ENCODE measurements around the gene CCDC167. TPM values are rescaled to one million over a fixed set of nuclear protein-coding genes. Genes with fewer than 3 reads are reported as not detected.

The CCDC167 gene
- total RNA-seq, 1 experiment from 2014 or later: 53.5 TPM

DNA sequence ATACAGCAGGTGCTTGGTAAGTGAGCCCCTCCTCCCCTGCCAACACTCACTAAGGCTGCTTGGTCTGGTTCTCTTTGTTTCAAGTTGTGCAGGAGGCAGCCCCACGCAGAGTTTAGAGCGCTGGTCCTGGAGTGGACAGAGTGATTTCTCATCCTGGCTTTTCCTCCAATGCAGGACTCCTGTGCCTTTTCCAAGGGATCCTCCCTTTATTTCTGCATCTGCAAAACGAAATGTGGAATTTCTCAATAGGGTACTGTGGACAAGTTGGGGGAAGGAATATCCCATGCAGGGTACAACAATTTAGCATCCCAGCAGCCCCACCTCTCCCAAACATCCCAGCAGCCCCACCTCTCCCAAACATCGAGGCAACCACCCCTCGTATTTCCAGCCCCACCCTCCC is 30.6 kb upstream of the CCDC167 start:
- DNase-seq (ENCODE audit: low spot score): no peak

DNA sequence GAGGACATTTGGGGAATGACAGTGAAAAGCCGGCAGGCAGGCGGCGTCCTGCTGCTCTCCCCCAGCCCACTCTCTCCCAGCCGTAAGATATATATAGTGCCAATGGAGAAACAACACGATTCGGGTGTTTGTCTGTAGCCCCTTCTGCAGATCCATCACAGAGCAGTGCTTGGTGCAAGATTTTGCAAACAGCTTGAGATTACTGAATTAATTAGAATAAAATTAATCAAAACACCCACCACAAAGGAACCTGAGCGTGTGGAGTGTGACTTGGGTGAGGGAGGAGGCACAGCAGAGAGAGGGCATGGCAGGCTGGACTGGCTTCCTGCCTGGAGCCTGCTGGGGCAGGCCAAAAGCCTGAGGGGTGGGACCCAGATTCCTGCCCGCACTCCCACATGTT is 28.8 kb upstream of the CCDC167 start:
- DNase-seq (ENCODE audit: low spot score): no peak

DNA sequence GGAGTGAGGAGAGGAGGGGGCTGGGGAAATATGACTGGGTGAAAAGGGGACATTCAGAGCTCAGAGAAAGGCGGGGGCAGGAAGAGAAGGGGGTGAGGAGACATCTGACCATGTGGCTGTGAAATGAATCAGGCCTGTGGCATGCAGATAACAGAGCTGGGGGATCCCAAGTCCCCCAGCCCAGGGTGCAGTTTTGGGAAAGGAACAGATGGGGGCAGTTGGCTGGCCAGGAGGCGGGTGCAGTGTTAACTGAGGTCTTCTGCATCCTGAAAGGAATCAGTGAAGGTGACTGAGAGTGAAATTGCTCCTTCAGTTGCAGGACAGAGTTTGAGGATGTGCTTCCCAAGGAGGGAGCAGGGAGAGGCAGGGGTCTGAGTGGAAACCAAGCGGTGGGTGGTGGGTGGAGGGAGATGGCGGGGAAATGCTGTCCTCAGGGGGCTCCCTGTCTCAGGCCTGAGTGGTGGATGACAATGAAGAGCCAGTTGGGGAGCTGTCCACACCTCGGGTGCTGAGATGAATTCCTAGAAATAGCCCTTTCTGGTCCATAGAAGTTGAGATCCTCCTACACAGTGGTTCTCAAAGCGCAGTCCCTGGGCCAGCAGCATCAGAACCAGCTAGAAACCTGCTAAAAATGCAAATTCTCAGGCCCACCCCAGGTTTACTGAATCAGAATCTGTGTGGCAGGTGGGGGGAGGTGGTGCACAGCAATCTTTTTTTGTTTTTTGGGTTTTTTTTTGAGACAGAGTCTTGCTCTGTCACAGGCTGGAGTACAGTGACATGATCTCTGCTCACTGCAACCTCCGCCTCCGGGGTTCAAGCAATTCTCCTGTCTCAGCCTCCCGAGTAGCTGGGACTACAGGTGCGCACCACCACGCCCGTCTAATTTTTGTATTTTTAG is 26.0 kb upstream of the CCDC167 start:
- DNase-seq (ENCODE audit: low spot score): no peak

DNA sequence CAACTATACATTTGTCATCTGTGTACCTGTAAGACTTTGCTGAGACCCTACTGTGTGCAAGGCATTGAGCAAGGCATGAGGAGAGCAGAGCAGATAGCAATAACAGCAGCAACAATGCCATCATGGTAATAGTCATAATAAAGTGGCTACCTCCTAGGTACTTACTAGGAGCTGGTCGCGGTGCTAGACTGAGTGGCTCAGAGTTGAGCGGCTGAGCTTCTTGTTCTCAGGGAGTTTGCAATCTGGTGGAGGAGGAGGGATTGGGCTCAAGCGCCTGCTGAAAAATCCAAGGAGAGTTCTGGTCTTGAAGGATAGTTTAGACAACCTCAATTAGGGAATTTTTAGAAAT is 25.3 kb upstream of the CCDC167 start:
- no peak for DNase-seq (ENCODE audit: low spot score)

DNA sequence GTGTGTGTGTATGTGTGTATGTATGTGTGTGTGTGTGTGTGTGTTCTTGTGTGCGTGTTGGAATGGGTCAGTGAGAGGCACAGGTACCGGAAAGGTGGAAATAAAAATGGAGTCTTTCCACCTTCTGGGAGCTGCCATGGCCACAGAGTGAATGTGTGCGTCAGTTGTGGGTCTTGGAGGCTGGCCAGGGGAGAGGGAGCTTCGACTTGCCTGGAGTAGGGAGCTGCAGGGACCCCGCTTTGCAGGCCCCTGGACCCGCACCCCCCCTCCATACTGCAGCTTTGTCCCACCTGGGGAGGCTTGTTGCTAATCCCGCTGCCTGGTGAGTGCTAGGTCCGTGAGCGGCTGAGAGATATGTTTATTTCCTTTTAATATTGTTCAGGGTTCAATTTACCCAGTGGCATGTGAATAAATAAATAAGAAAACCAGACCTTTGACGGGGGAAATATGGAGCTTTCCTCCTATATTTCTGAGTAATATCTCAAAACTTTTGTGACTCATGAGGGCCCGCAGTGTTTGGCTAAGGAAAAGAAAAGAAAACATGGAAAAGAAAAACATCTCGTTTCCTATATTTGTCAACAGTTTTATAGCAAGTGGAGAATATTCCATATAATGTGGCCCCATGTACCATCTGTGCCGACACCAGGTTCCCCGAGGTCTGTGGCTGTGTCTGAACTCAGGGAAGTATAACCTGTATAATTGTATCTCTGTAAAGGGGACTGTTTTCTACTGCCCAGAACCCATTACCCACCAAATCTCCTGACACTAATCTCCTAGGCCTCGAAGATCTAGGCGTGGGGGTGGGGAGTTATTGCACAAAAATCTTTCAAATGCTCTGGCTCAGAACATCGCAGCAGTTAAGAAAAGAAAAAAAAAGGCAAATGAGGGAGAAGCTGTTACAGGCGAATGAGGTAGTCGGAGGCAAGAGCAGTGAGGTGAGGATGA is 24.6 kb upstream of the CCDC167 start:
- DNase-seq (ENCODE audit: low spot score): peak; percentile 64

DNA sequence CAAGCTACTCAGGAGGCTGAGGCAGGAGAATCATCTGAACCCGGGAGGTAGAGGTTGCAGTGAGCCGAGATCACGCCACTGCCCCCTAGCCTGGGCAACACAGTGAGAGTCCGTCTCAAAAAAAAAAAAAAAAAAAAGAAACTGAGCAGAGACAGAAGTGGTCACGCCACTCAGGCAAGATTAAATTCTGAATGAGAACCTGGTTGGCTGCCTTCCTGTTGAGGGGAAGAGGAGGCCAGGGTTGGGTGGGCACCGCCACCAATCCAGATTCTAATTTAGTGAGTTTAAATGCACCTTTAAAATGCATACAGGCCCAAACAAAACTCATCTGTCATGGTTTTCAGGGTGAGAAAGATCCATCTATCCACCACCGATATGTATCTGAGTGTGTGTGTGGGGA is 23.7 kb upstream of the CCDC167 start:
- no peak for DNase-seq (ENCODE audit: low spot score)

DNA sequence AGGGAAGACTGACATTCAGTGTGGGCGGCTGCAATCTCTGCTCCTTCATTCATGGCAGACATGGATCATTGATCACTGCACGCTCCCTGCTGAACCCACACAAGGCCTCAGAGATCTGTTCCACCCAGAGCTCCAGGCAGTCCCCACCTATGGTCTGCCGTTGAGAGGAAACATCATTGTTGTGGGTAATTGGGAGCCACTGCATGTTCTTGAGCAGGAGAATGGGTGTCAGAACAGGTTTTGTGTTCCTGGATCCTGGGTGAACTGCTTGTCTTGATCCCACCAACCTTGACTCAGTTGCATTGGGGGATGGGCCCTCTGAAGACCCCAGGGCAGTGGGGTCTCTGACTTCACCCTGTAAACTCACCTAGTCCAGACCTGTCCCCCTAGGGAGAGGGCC is 23.1 kb upstream of the CCDC167 start:
- no peak for DNase-seq (ENCODE audit: low spot score)

DNA sequence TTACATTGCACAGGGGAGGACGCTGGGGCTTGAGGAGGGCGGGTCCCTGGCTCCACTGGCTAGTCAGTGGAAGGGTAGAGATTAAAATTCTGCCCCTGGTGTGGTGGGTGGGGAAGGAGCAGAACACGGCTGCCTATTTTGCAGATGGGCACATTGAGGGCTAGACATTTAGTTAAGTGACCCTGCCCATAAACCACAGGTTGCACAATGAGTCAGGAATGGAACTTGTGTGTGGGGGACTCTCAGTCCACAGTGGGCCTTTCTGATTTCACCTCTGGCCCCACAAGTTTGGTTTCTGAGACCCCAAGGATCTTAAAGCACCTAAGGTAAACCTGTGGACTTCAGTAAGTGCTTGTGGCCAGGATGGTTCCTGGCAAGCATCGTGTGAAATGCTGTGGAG is 22.0 kb upstream of the CCDC167 start:
- no peak for DNase-seq (ENCODE audit: low spot score)

DNA sequence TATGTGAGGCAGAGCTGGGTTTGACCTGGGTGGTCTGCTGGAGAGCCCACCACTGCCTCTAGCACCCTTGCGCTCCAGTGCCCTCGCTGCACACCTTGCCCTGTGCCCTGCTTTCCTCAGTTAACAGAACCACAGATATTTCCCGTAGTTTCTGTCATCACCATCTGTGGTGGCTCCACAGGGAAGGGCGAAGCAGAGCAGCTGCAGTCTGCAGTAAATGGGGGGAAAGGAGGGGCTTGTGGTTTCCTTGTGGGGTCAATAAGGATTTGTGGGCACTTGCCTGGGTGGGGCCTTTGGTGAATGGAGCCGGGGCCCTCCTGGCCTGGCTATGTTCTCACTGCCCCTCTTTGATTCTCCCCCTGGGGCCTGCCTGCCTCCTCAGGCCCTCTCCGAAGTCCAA is 21.2 kb upstream of the CCDC167 start:
- DNase-seq (ENCODE audit: low spot score): no peak

DNA sequence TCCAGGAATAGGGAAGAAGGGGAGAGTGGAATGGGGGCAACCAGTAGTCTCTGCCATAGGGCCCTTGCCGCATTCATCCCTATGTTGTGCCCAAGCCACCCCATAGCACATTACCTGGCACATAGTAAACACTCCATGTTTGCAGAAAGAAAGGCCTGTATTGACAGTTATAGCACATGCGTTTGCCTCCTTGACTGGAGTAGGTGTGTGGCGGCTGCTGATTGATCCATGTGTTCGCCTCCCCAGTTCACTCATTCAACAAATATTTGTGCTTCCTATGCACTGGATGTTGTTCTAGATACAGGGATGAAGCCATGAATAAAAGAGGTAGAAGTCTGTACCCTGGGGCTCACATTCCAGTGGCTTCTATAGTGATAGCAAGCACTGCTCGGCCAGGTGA is 19.8 kb upstream of the CCDC167 start:
- DNase-seq (ENCODE audit: low spot score): no peak

DNA sequence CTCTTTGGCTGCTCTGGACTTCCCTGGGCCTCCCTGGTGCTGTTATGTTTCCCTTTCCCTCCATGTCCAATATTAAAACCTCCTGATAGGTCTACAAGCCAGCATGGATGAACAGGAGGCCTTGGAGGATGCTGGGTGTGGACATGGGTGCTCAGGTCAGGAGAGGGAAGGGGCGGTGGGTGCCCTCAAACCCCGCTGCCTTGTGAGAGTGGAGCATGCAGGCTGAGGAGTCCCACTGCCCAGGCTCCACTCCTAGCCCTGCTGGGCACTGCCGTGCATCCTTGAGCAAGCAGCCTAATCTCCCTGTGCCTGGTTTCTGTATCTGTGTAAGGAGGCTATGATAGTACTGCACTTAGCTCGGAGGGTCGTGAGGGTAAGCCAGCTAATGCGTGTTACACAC is 18.4 kb upstream of the CCDC167 start:
- no peak for DNase-seq (ENCODE audit: low spot score)

DNA sequence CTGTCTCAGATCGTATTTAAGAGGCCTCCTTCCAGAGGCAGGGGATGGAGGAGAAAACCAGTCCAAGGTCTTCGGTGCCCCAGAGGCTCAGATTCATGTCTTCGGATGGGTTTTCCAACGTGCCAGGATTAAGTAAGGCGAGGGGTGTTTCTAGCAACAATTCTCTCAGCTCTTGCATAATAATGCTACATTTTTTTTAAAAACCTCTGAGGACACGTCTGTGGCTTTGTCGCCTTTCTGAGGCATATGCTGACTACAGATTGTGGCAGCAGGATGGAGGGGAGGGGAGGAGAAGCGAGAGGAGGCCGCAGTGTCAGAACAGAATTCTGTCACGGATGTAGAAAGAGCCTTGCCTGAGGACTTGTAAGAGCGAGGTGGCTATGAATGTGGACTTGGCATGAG is 17.7 kb upstream of the CCDC167 start:
- DNase-seq (ENCODE audit: low spot score): peak; percentile 83

DNA sequence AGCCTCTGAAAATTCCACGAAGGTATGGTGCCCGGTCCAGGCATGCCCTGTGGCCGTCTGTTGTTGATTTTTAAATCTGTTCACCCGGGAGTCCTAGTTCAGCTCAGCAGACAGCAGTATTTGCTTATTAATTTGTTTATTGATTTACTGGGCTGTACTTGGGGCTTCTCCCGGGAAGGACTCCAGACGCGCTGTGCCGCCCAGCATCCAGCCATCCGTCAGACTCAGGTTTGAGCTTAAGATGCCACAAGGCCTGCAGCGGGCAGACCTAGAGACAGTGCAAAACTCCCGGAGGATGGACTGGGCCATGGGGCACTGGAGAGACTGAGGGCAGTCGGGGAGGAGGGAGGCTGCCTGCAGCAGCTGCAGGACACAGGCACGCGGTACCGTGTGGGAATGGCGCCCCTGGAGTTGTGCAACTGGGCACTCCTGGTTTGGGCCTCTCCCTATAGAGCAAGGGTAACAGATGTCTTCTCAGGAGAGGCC is 17.3 kb upstream of the CCDC167 start:
- DNase-seq (ENCODE audit: low spot score): peak; percentile 25

DNA sequence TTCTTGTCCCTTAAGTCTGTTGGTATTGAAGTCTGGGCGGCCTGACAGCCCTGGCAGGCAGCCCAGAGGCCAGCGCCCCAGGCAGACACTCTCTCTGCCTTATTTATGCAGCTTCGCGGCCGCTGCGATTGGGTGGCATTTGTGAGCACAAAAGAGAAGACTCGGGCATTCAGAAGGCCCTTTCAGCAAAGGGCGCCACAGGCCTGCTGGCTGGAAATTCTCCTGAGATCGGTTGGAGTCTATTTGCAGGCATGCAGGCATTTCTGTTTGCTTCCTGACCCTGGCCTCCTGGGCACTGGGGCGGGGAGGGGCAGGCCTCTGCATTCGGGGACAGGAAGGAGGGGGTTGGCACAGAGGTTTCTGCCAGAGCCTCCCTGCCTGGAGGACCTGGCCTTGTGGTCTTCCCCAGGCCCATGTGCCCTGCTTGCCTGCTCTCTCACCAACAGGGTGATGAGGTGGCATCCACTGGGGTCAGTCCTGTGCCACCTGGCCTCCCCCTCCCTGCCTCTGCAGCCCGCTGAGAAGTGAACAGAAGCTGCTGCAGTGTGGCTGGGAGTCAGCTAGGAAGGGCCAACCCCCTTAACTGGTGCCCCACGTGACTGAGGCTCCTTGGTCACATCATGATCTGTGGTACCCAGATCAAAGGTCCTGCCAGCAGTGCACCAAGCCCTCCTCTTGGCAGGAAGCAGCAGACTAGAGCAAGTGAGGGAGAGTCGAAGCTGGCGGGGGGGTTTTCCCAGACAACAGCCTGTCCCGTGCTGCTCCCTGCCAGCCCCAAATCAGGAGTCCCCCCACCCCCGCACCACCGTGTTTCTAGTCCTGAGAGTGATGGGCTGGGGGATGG is 16.6 kb upstream of the CCDC167 start:
- peak; percentile 82 for DNase-seq (ENCODE audit: low spot score)

DNA sequence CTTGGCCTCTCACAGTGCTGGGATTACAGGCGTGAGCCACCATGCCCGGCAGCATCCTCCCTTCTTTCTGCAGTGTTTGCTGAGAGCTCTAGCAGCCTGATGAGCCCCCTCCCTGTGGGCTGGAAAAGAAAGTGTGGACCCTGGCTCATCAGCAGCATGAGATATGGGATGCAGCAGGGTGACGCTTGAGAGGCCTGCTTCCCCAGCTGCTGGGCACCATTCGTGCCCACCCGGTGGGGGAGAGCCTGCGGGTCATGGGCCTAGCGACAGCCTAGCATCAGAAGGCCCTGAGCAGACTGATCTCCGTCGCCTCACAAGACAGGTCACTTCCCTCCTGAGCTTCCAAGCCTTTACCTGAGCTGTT is 16.0 kb upstream of the CCDC167 start:
- no peak for DNase-seq (ENCODE audit: low spot score)

DNA sequence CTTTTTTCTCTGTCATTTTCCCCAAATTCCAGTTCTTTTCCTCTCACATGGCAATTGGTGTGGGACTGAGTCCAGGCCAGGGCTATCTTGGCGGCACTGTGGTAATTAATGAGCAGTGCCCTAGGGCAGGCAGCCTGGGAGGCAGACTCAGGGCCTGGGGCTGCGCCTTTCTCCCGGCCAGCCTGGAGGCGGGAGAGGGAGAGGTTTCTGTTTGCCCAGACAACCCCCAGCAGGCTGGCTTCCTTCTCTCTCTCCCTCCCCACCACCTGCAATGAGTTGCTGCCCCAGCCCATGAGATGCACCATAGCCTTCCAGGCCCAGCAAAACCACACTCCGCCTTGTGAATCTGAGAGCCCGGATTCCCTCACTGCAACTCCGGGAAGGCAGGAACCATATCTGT is 15.1 kb upstream of the CCDC167 start:
- DNase-seq (ENCODE audit: low spot score): no peak

DNA sequence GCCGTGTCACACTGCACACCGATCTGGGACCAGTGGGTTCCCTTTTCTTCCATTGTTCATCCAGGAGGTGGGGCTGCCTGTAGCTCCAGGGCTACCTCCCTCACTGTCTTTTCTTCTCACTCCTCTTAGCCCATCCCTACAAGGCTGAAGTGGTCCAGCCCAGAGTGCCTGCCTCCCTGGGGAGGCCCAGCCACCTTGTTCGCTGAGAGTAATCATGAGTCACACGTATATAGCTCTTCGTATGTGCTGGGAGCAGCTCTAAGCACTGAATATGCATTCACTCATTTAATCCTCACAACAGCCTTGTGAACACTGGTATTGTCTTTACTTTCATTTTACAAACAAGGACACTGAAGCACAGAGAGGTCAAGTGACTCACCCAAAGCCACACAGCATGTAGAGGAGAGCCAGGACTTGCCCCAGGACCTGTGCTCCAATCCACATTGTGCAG is 14.7 kb upstream of the CCDC167 start:
- peak; percentile 60 for DNase-seq (ENCODE audit: low spot score)

DNA sequence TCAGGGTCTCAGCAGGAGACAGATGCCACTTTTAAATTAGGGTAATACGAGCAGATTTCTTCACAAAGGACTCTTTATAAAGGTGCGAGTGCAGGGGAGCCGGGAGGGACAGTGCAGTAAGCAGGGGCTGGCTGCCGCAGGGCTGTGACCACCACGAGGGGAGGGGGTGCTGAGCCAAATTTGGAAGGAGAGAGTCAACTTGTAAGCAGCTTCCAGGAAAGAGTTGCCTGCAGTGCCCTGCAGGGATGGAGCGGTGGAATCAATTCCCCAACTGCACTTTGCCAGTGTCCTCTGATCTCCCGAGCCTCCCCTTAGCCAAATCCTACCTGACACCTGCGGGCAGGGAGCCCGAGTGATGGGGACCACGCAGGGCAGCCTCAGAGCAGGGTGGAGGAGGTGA is 13.9 kb upstream of the CCDC167 start:
- DNase-seq (ENCODE audit: low spot score): no peak

DNA sequence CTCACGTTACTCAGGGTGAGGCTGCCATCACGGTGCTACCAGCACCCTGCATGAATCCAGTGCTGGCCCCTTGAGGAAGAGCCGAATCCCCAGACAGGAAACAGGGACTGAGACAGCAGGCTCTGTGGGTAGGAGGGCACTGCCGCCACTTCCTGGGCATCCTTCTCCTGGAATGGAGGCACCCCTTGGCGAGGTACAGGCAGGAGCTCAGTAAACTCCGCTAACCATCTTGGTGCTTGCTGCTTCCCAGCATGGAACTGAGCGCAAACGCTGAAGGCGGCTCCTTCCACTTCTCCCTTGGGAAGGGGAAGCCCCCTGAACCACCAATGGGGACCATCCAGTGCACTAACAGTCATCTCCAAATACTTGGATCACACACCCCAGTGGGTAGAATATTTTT is 13.5 kb upstream of the CCDC167 start:
- no peak for DNase-seq (ENCODE audit: low spot score)

DNA sequence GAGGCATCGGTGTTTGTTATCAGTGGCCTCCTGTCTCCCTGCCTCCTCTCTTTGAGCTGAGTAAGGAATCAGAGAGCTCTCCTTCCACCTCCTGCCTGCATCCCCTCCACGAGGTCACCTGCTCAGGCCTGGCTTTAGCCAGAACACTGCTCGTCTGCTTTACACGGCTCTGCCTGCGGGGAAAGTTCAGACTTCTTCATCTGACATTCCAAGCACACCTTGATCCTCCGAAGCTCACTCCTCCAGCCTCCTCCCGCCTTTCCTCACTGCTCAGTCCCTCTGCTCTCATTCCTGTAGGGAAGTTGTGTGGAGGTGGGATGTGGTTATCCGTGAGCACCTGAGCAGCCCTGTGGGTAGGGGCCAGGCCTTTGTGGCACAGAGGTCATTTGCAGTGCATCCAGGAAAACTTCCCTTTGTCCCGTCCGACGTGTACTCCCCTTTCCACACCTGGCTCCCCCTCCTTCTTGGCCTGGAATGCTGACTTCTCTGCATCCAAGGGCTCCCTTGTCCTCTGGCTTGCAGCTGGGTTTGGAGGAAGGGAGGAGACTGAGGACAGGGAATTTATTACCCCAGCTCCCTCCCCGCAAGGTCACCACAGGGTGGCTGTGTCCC is 12.8 kb upstream of the CCDC167 start:
- no peak for DNase-seq (ENCODE audit: low spot score)

DNA sequence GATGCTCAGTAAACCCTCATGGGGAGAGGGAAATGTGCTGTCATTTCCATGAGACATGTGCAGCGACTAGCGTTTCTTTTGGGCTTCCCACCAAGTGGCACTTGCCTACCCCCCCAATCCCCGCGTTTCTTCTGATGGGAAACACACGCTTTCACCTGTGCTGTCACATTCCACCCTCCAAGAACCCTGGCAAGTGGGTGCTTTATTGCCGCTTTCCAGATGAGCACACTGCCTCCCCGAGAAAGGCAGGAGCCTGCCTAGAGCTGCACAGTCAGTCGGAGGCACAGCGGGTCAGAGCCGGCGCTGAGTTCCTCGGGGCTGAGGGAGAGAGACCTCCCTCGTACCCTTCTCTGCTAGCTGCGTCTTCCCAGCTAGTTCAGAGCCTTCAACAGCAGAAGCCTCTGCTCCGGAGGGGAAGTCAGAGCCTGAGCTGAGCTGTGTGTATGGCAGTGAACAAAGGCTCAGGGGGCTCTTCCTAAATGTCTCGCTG is 12.3 kb upstream of the CCDC167 start:
- no peak for DNase-seq (ENCODE audit: low spot score)

Data from H4 (cell line).